OCI-LY1 (cell line): ENCODE data around the gene COL15A1.
A peak's percentile ranks its signal among the peaks of the same experiment; 100 is the strongest.

Source experiments
- H2AFZ ChIP-seq: fragments of 200-600 bp; sonication (generic), shearing (Covaris generic); 2 replicates; pipeline ENCODE4 v1.6.0; 2014; ENCODE audit warnings: antibody characterized with exemption, mild to moderate bottlenecking, low read length
- H3F3A ChIP-seq: fragments of 200-600 bp; sonication (generic), shearing (Covaris generic); 2 replicates; pipeline ENCODE4 v1.6.0; 2014; ENCODE audit warnings: mild to moderate bottlenecking, antibody characterized with exemption, low read length, moderate library complexity; ENCODE audit not compliant: insufficient read depth
- H3K27ac ChIP-seq: fragments of 200-600 bp; sonication (generic); 2 replicates; pipeline ENCODE4 v1.5.1; 2014; ENCODE audit warnings: low read length, mixed run types, mild to moderate bottlenecking, low read depth; ENCODE audit not compliant: poor library complexity, severe bottlenecking
- H3K27me3 ChIP-seq: fragments of 200-600 bp; sonication (generic); 2 replicates; pipeline ENCODE4 v1.6.0; 2014; ENCODE audit warnings: antibody characterized with exemption, mild to moderate bottlenecking, low read length, moderate library complexity; ENCODE audit not compliant: insufficient read depth
- H3K36me3 ChIP-seq: fragments of 200-600 bp; sonication (generic); 2 replicates; pipeline ENCODE4 v1.6.1; 2014; ENCODE audit warnings: mild to moderate bottlenecking, antibody characterized with exemption, low read length, moderate library complexity, mixed read lengths; ENCODE audit not compliant: insufficient read depth
- H3K4me1 ChIP-seq: fragments of 200-600 bp; sonication (generic); 2 replicates; pipeline ENCODE4 v1.5.1; 2014; ENCODE audit warnings: mild to moderate bottlenecking, low read length, moderate library complexity; ENCODE audit not compliant: insufficient read depth, severe bottlenecking
- H3K4me2 ChIP-seq: fragments of 200-600 bp; sonication (generic), shearing (Covaris generic); 2 replicates; pipeline ENCODE4 v1.6.1; 2014; ENCODE audit warnings: low read length
- H3K4me3 ChIP-seq: fragments of 200-600 bp; sonication (generic); 2 replicates; pipeline ENCODE4 v1.5.1; 2014; ENCODE audit warnings: low read length, low read depth, mild to moderate bottlenecking, mixed read lengths; ENCODE audit not compliant: poor library complexity, severe bottlenecking
- H3K79me2 ChIP-seq: fragments of 200-600 bp; shearing (Covaris generic); 2 replicates; pipeline ENCODE4 v1.6.1; 2016; ENCODE audit warnings: mixed run types, low read length, mixed read lengths; ENCODE audit not compliant: insufficient read depth
- H3K9ac ChIP-seq: fragments of 200-600 bp; sonication (generic), shearing (Covaris generic); 2 replicates; pipeline ENCODE4 v1.6.1; 2014; ENCODE audit warnings: mild to moderate bottlenecking, low read length, mixed read lengths
- H3K9me2 ChIP-seq: fragments of 200-600 bp; sonication (generic), shearing (Covaris generic); 2 replicates; pipeline ENCODE4 v1.6.1; 2014; ENCODE audit warnings: low read depth, mild to moderate bottlenecking, low read length, mixed read lengths
- H3K9me3 ChIP-seq: fragments of 200-600 bp; shearing (Covaris generic); 2 replicates; pipeline ENCODE4 v1.6.1; 2014; ENCODE audit warnings: low read length, mixed read lengths
- H4K20me1 ChIP-seq: fragments of 200-600 bp; sonication (generic), shearing (Covaris generic); 2 replicates; pipeline ENCODE4 v1.6.0; 2016; ENCODE audit warnings: mild to moderate bottlenecking, low read length; ENCODE audit not compliant: insufficient read depth
- CTCF ChIP-seq: fragments of 200-600 bp; sonication (generic), shearing (Covaris generic); IDR thresholded peaks from 2 replicates; pipeline ENCODE4 v1.5.1; 2017; ENCODE audit warnings: mild to moderate bottlenecking, antibody characterized with exemption, low read length, moderate library complexity, mixed read lengths
- EZH2 ChIP-seq: fragments of 200-600 bp; sonication (generic), shearing (Covaris generic); IDR thresholded peaks from 2 replicates; pipeline ENCODE4 v1.8.0; 2017; ENCODE audit warnings: borderline replicate concordance, mixed run types, mild to moderate bottlenecking, antibody characterized with exemption, low read length, moderate library complexity, mixed read lengths

COL15A1 gene

GRCh38 chr9:98916660-98917059 lies 27.0 kb upstream of the COL15A1 start:
- Histone ChIP-seq H3K27me3 (no peaks in the 10 kb centered on the region; the same call in 1 of the 2 replicates), H3K27ac (peak overlapping the region; percentile 30), H3K4me1 (peaks cover 30% of the 10 kb centered on the region), H3K36me3 (no peaks in the 10 kb centered on the region; the same call in 1 of the 2 replicates), H3K9ac (peak overlapping the region; percentile 31; the same call in 1 of the 2 replicates), H2AFZ (peak overlapping the region; percentile 3; the same call in 1 of the 2 replicates), H3K4me3 (no peak overlapping the region), H4K20me1 (no peaks in the 10 kb centered on the region), H3K9me2 (no peaks in the 10 kb centered on the region), H3F3A (no peaks in the 10 kb centered on the region), H3K9me3 (no peaks in the 10 kb centered on the region), H3K4me2 (peak overlapping the region; percentile 4; the same call in 1 of the 2 replicates), H3K79me2 (no peaks in the 10 kb centered on the region)
- TF ChIP-seq EZH2 (no peak), CTCF (no peak)

- H3K27ac ChIP-seq = no peak overlapping the region
- H2AFZ ChIP-seq = no peak overlapping the region
Observed at GRCh38 chr9:98917746-98918487, 25.8 kb upstream of the COL15A1 start.

GRCh38 chr9:98921732-98922131 lies 22.0 kb upstream of the COL15A1 start:
- no peaks in the 10 kb centered on the region for H3K27me3 ChIP-seq
- H3K4me1 ChIP-seq = peaks cover 31% of the 10 kb centered on the region
- H3K4me2 ChIP-seq = no peak overlapping the region
- H3K4me3 ChIP-seq = no peak overlapping the region
- no peaks in the 10 kb centered on the region for H3F3A ChIP-seq
- H2AFZ ChIP-seq = no peak overlapping the region
- H3K36me3 ChIP-seq = no peaks in the 10 kb centered on the region; the same call in 1 of the 2 replicates
- no peak for TF ChIP-seq CTCF
- no peak for TF ChIP-seq EZH2
- no peaks in the 10 kb centered on the region for H3K79me2 ChIP-seq
- no peaks in the 10 kb centered on the region for H3K9me2 ChIP-seq
- H3K9me3 ChIP-seq = no peaks in the 10 kb centered on the region
- H3K27ac ChIP-seq = no peak overlapping the region
- H4K20me1 ChIP-seq = no peaks in the 10 kb centered on the region
- H3K9ac ChIP-seq = no peak overlapping the region

More at GRCh38 chr9:98917746-98918487, 25.8 kb upstream of the COL15A1 start:
- no peaks in the 10 kb centered on the region for H3K79me2 ChIP-seq
- no peak overlapping the region for H3K4me2 ChIP-seq
- H3F3A ChIP-seq = no peaks in the 10 kb centered on the region
- no peaks in the 10 kb centered on the region for H4K20me1 ChIP-seq
- no peaks in the 10 kb centered on the region; the same call in 1 of the 2 replicates for H3K27me3 ChIP-seq
- peaks cover 26% of the 10 kb centered on the region for H3K4me1 ChIP-seq
- no peak overlapping the region for H3K4me3 ChIP-seq
- no peaks in the 10 kb centered on the region for H3K9me2 ChIP-seq
- no peak for TF ChIP-seq CTCF
- TF ChIP-seq EZH2 = no peak
- no peaks in the 10 kb centered on the region for H3K9me3 ChIP-seq
- H3K36me3 ChIP-seq = no peaks in the 10 kb centered on the region; the same call in 1 of the 2 replicates
- no peak overlapping the region for H3K9ac ChIP-seq
